Stimulated activated CD8-positive, alpha-beta memory T cell treated with anti-CD3 and anti-CD28 coated beads, Interleukin-7, amount 100 ng/mL, for 48 hours (primary cell): ENCODE results near the gene PDCD1.
"Not testable (repeated sequence)": the region's sequence is repeated elsewhere in the genome, so short reads cannot be mapped to it uniquely, and the experiment has no call there.

Experiments used
- DNase-seq, 2 donors: peaks; one replicate each; pipeline ENCODE4 v3.0.0-alpha.2; 2020; ENCODE audit warnings: low read depth in 1 of 2; ENCODE audit errors: extremely low read depth in 1 of 2

The PDCD1 gene

GRCh38 chr2:241802421-241803318, 56.0 kb downstream of the PDCD1 start:
- no peak for DNase-seq

- DNase-seq, result no peak
Observed at GRCh38 chr2:241801611-241802420, 56.9 kb downstream of the PDCD1 start.

GRCh38 chr2:241800198-241800903, 58.3 kb downstream of the PDCD1 start:
- DNase-seq, result not testable (repeated sequence)
